Astrocyte (in vitro differentiated cells and primary cell): ENCODE measurements around the gene IQCK.

Experiments
- CTCF ChIP-seq: IDR thresholded peaks from 2 replicates; pipeline ENCODE4 v1.5.1; 2011; ENCODE audit warnings: low read depth, mild to moderate bottlenecking, inconsistent platforms, low read length, moderate library complexity; ENCODE audit not compliant: insufficient read depth
- EZH2 ChIP-seq: IDR thresholded peaks from 2 replicates; pipeline ENCODE4 v1.6.1; 2012; ENCODE audit warnings: mild to moderate bottlenecking, low read length, inconsistent platforms; ENCODE audit not compliant: insufficient read depth

DNA sequence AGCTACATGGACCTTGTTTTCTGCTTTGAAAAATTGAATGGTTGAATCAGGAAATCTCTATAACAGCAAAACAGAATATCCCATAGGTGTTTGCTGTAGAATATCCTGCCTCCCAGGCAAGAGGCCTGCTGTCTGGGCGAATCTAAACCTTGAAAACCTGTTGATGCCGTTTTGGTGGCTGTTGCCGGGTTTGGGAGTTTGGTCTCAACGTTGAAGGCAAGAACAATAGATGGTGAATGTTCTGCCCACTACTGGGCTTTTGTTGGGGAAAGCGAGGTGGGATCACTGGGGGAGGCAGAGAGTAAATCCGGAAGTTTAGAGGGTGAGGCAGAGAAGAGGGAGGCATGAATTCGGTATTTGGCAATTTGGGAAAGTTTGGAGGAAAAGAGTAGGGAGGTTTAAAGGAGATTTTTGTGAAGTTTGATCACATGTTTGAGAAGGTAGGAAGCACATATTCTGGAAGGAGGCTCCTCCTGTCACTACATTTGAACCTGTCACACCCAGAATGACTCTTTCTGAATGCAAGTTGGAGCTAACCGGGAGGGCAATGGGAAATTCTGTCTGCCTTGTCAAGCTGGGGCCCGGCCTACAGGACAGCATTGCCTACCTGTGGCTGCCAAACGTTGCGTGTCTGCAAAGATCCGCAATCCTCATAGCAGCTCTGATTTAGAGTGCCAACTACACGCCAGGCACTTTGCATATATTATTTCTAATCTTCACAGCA is 120.1 kb downstream of the IQCK start:
- TF ChIP-seq CTCF (no peak), EZH2 (no peak)
